ENCODE data around the gene ARHGAP40. TPM values are rescaled to one million over a fixed set of nuclear protein-coding genes. Genes with fewer than 3 reads are reported as not detected.

ARHGAP40 gene
- total and polyA plus RNA-seq, 2 of the 4 experiments (the other 2 are of a cell fraction) = not detected

GRCh38 chr20:38665094-38665493 is 63.5 kb downstream of the ARHGAP40 start:
- ChIA-PET POLR2A (ENCODE audit: unreplicated experiment) (no interaction called here), CTCF (no interaction called here)
- Histone ChIP-seq H2BK5ac (ENCODE audit: low read depth, low read length, poor library complexity, severe bottlenecking) (no peak overlapping the region), H3K9me1 (ENCODE audit: insufficient read depth, low read length) (no peaks in the 10 kb centered on the region), H2AK5ac (ENCODE audit: low read depth, low read length) (no peak overlapping the region), H3K27me3 (ENCODE audit: control insufficient read depth, insufficient read depth, low read length) (peaks cover 7% of the 10 kb centered on the region), H3K4me2 (ENCODE audit: low read depth, low read length) (no peak overlapping the region), H3K9me3 (ENCODE audit: control insufficient read depth, insufficient read depth, low read length) (no peaks in the 10 kb centered on the region), H4K8ac (ENCODE audit: low read depth in 2 of 2, low read length in 2 of 2) (no peak overlapping the region), H3K4ac (ENCODE audit: low read depth, low read length) (no peak overlapping the region), H2BK15ac (ENCODE audit: low read depth, low read length) (no peak overlapping the region), H2AFZ (replicated peaks; ENCODE audit: low read length, poor library complexity) (no peak overlapping the region), H2AK9ac (replicated peaks; ENCODE audit: low read depth, low read length, poor library complexity) (no peak overlapping the region), H3K9ac (ENCODE audit: low read depth, low read length) (no peak overlapping the region), H3K27ac (ENCODE audit: insufficient read depth, low read length) (no peak overlapping the region), H2BK120ac (ENCODE audit: low read depth, low read length) (no peak overlapping the region), H4K91ac (ENCODE audit: insufficient read depth, low read depth, low read length) (no peak overlapping the region), H3K18ac (ENCODE audit: low read depth, low read length) (no peak overlapping the region), H3K79me1 (ENCODE audit: low read depth in 1 of 2, low read length in 2 of 2) (no peaks in the 10 kb centered on the region), H4K5ac (ENCODE audit: low read depth, low read length) (no peak overlapping the region), H3K36me3 (ENCODE audit: control insufficient read depth, insufficient read depth, low read length) (no peaks in the 10 kb centered on the region), H3K23ac (ENCODE audit: low read depth, low read length) (no peak overlapping the region), H4K20me1 (ENCODE audit: insufficient read depth, low read length) (no peaks in the 10 kb centered on the region), H3K4me3 (ENCODE audit: insufficient read depth, low read depth, low read length) (no peak overlapping the region), H2BK20ac (ENCODE audit: low read depth, low read length) (no peak overlapping the region), H3K14ac (replicated peaks; ENCODE audit: low read depth, low read length) (no peak overlapping the region), H3K56ac (ENCODE audit: extremely low read depth, insufficient read depth, low read length) (no peak overlapping the region), H3K4me1 (ENCODE audit: control insufficient read depth, insufficient read depth, low read length) (no peaks in the 10 kb centered on the region)
- no TSS peak for BruUV-seq (replicated peaks)
- no peak for DNase-seq
- no peak for ATAC-seq (ENCODE audit: low read depth)
- WGBS, 2 experiments (ENCODE audit: extremely low coverage in 2 of 2, insufficient read length in 1 of 2) = 0% methylated on average over 2 of the region's 3 CpGs; no CpG with 5 or more reads in 1 of the 2 experiments
- dilution Hi-C loops (cut with HindIII; ENCODE audit: low sequenced_read_pairs, unreplicated experiment) = no loop called here
- in situ Hi-C loops (cut with MboI; ENCODE audit: low sequenced_read_pairs) = no loop called here
- TF ChIP-seq MAZ (IDR thresholded peaks at IDR 0.05; ENCODE audit: borderline replicate concordance, low read depth, low read length) = no peak
- no peak for TF ChIP-seq CHD1 (IDR thresholded peaks at IDR 0.05; ENCODE audit: low read depth, low read length)
- TF ChIP-seq ELK1 (IDR thresholded peaks at IDR 0.05; ENCODE audit: borderline replicate concordance, low read depth, low read length) = no peak
- no peak for TF ChIP-seq MXI1 (IDR thresholded peaks at IDR 0.05; ENCODE audit: borderline replicate concordance, low read depth, low read length)
- no peak for TF ChIP-seq RAD21 (IDR thresholded peaks at IDR 0.05; ENCODE audit: low read length)
- no peak for TF ChIP-seq SMC3 (IDR thresholded peaks at IDR 0.05; ENCODE audit: low read depth, low read length)
- TF ChIP-seq BHLHE40 (IDR thresholded peaks at IDR 0.05; ENCODE audit: low read depth, low read length) = no peak
- no peak for TF ChIP-seq MAFK (IDR thresholded peaks at IDR 0.05; ENCODE audit: low read depth, low read length)
- TF ChIP-seq CTCF (conservative IDR thresholded peaks at IDR 0.05; ENCODE audit: low read depth, low read length) = no peak
- no peak for TF ChIP-seq RCOR1 (IDR thresholded peaks at IDR 0.05; ENCODE audit: insufficient replicate concordance, low read length)
- TF ChIP-seq FOS (IDR thresholded peaks at IDR 0.05; ENCODE audit: low read depth, low read length) = no peak
- no peak for TF ChIP-seq RFX5 (IDR thresholded peaks at IDR 0.05; ENCODE audit: low read depth, low read length)
- TF ChIP-seq CEBPB (IDR thresholded peaks at IDR 0.05; ENCODE audit: low read depth, low read length) = no peak
- TF ChIP-seq POLR2A (IDR thresholded peaks at IDR 0.05; ENCODE audit: low read depth, low read length) = no peak
- no peak for TF ChIP-seq USF2 (IDR thresholded peaks at IDR 0.05; ENCODE audit: low read depth, low read length)
- no peak for TF ChIP-seq NFE2L2 (IDR thresholded peaks at IDR 0.05; ENCODE audit: low read depth, low read length)
- intact Hi-C loops (cut with micrococcal nuclease) = no loop called here

All from IMR-90 (cell line).